HG03520 (cell line): ENCODE results near the gene TP53AIP1.

ENCODE experiments used
- ATAC-seq: cut with Tn5 transposase; IDR thresholded peaks from one replicate; pipeline ENCODE4 v1.9.1; 2021; ENCODE audit warnings: mild to moderate bottlenecking, moderate library complexity; ENCODE audit not compliant: unreplicated experiment

TP53AIP1 gene

DNA sequence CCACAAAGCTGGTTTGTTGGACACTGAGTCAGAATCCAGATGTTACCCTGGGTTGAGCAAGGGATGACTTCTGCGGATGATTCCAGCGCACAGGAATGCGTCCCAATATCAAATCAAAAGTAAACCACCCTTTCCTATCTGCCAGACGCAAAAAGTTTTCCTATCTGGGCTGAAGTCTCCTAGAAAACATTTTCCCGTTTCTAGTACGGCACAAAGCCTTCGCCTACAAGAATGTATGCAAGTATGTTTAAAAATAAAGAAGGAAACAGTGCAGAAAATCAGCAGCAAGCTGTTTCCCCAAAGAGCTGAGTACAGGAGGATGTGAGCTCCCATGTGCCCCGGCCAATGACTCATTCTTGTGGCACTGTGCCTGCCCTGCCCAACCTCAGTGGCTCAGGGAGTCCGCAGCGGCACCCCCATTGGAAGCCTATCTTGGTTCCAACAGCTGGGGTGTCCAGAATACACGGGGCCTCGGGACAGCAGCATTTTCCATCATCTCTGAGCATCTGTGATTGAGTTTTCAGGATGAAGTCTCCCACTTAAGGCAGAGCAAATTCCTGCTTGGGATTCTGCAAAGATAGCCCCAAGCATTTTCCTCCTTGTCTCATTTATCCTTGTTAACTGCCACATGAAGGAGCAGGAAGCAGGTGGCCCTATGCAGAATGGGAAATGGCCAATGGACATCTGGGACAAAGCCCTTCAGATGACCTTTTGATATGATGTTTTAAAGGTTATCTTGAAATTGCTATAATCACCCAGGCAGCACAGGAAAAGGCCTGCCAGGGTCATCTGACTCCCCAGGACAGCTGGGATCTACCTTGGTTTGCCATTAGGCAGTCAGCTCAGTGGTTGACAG is 34.1 kb downstream of the TP53AIP1 start:
- no peak for ATAC-seq

DNA sequence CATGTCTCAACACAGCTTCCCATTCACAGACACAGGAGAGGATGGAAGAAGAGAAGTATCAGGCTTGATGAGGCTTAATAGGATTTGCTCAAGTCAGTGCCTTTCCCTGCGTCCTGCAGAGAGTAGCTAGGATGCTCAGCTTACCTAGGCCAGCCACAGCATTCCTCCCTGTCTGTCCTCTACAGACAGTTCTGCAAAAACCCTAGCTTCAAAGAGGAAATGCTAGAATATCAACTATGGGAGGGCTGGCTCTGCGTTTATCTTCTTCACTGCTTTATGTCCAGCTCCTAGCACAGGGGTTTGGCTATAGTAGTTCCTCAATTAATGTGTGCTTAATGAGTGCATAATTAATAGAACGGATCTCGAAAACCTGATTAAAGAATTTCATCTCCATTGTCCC is 35.1 kb downstream of the TP53AIP1 start:
- ATAC-seq, result no peak

GRCh38 chr11:128906185-128907050 is 36.3 kb downstream of the TP53AIP1 start:
- no peak for ATAC-seq

DNA sequence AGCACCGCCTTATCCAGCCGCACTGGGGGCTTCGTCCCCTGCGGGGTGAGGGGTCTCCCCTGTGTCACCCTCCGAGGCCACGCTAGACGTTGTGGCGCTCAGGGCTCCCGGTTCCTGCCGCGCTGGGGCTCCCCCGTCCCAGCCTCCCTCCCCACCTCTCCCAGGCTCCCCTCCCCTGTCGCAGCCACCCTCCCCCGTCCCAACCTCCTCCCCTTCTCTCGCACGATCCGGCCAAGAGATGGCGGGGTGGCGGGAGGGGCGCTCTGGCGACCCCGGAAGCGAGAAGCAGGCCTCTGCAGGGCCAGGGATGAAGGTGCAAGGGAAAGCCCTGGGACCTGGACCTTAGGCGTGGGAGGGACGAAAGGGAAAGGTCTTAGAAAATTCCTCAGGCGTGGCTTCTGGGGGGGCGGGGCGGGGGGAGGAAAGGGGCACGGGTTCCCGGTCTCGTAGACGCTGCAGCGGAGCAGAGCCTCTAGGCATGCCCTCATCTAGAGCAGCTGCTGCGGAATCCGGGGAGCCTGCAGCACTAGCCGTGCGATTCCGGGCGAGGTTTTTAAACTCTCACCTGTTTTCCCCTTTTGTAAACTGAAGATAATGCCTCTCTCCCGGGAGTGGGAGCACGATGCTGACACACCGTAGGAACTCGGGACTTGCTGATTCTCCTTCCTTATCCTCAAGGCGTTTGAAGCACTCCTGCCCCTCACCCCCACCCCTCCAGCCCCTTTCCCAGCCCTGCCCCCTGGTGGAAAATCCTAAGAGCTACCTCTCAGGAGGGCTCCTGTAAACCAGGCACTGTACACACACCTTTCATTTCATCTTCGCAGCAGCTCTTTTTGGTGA is 37.1 kb downstream of the TP53AIP1 start:
- no peak for ATAC-seq

DNA sequence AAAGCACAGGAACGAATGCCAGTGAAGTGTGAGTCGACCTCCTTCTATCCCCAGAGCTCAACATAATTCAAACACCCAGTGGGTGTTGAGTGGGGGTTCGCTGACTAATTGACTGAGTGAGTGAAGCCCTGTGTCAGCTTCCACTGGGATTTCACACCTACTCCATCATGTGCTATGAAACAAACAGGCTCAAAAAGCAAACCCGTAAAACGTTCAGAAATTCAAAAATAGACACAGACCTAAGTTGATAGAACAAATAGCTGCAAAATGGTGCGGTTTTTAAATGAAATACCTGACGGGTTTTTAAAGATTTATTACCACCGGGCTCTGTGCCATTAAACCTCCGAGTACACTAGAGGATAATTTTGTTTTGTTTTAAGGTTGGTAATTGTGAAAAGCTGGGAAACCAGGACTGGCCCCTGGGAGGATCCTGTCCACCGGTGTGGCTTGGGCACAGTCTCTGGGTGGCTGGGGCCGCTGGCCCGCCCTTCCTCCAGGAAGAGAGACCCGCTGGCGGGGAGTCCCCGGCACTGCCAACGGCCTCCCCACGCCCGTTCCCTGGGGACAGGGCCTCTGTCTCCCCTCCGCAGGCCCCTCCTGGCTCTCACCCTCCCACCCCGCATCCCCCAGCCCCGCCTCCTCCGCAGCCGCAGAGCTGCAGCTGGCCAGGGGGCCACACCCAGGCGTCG is 37.9 kb downstream of the TP53AIP1 start:
- ATAC-seq, result no peak

DNA sequence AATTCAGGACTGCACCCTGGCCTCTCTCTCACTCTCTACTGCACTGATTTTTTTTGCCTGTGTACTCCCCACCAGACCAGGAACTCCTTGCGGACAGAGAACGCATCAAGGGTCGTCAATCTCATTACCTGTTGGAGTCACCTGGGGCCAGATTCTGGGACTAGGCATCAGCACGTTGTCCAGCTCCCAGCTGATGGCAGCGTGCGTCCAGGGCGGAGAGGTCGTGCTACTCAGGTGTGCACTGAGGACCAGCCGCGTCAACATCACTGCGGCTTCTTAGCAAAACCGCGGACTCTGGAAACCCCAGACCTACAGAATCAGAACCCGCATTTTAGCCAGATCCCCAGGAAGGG is 38.4 kb downstream of the TP53AIP1 start:
- no peak for ATAC-seq

DNA sequence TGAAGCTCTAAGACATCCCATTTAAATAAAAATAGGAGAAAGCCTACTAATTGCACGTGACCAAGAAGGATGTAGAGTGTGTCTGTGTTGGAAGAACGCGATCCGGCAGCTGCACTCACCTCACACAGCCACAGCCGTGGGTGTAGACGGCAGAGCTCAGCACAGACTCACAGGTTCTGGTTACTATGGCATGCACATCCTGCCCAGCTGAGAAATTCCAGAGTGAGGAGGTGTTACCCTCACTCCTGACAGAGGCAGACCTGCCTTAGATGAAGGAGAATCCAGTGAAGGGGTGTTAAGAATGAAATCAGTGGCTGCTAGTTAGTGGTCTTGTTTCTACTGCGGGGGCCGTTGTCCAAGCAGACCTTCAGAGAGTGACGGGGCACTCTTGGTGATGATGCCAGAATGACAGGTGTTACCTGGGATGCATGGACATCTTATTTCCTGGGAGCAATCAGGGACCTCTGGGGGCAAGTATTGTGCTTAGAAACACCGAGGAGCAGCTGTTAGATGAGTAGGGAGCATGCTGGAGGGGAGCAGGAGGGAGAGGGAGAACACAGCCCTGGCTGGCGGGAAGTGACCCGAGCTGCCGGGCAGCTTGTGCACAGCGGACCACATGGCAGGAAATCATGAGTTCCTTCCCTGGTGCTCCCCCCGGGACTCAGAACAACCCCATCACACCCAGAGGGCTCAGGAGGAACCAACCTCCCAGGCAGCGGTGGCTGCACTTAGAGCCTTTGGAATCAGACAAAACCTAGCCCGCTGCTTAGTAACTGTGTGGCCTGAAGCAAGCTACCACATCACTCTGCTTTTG is 39.2 kb downstream of the TP53AIP1 start:
- ATAC-seq, result no peak

DNA sequence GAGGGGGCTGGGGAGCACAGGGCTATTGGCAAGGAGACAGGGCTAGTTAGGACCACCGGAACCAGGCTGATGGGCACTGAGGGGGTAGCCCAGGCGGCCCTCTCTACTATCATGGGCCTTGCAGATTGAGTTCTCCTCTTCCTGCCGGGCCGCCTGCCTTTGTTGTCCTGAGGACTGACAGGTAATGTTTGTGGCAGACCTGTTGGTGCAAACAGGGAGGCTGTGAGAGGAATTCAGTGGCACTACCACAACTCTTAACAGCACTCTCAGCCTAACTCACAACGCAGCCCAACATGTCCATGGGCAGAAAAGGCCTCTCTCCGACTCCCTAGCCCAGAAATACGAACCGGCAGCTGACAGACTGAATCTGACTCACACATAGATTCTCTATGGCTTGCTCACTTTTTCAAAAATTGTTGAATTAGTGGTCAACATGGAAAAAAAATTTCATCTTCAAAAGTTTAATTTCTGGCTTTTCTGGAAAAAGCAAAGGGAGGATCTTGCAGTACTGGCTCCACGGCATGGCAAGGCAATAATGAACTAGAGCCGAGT is 40.1 kb downstream of the TP53AIP1 start:
- no peak for ATAC-seq

- no peak for ATAC-seq
Measured at GRCh38 chr11:128901653-128902514, 40.8 kb downstream of the TP53AIP1 start.

DNA sequence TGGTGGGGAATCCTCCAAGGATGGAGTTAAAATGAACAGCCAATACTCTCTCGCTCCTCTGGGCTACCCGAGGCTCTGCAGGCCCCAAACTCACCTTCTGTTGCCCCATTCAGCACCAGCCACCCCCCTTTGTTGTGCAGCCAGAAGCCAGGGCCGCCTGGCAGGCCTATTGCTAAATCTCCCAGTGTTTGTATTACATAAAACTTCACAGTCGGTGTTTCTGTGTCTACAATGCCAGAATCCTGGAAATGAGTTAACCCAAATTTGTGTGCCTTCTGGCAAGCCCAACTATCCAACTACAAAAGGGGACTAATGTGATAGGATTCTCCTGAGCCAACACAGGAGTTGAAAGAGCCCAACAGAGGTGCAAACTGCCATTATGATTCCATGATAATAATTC is 42.2 kb downstream of the TP53AIP1 start:
- no peak for ATAC-seq

- no peak for ATAC-seq
Measured at GRCh38 chr11:128898580-128899344, 43.9 kb downstream of the TP53AIP1 start.

- no peak for ATAC-seq
Measured at GRCh38 chr11:128897826-128898225, 44.8 kb downstream of the TP53AIP1 start.

DNA sequence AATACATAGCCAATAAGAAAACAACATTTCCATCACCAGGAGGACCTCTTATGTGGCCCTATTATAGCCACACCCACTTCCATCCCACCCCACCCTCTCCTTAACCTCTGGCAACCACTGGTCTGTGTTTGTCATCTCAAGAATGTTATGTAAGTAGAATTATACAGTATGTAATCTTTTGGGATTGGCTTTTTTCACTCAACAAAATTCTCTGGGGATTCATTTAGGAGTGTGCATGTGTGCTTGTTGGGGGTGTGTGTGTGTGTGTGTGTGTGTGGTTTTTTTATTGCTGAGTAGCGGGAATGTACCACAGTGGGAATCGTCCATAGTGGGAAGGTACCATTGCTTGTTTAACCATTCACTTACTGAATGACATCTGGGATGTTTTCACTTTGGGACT is 46.3 kb downstream of the TP53AIP1 start:
- ATAC-seq, result no peak

- no peak for ATAC-seq
Measured at GRCh38 chr11:128895526-128895925, 47.1 kb downstream of the TP53AIP1 start.

DNA sequence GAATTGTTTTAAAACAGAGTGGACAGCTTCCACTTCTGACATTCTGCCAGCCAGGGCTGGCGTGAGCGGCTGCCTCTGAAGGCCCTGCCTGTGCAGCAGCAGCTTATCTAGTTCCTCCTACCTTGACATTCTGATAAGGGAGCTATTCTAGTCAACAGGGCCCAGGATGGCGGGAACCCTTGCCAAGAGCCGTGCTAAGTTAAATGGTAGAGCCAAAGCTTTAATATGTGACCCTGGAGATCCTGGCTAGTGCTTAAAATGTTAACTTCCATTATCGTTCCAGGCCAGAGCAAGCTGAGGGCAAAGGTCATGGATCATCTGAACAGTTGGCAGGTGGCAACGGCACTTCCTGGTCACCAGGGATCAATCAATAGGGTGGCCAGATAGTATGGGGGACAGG is 48.0 kb downstream of the TP53AIP1 start:
- ATAC-seq, result no peak

- ATAC-seq, result no peak
Measured at GRCh38 chr11:128894286-128894681, 48.4 kb downstream of the TP53AIP1 start.

DNA sequence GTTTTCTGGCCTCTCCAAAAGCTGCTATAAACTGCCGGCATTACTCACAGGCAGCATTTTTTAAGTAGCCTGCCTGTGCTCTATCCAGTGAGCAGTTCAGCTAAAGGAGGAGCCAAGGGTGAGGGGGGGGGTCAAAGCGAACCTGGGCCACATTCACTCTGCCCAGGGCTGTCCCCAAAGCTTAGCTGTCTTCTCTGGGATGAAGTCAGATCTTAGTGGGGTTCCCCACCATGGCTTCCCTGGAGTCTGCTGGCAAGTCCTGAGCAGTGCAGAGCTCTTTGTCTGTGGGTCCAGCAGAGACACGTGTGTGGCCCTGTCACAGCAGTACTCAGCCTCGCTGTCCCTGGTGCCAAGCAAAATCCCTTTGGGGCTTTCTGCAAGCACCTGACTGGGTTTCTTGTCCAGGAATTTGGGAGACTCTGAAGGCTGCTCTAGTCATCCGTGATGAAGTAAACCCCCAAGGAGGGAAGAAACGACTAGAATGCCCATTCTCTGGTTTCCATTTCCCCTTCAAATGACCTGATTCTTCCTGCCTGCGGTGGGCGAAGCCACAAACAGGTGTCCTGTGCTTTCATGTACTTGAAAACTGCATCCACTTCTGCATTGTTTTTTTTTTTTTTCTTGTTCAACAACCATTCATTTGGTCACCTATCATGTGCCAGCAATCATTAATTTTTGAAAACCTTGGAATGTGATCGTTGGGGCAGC is 48.9 kb downstream of the TP53AIP1 start:
- peak; percentile 62 for ATAC-seq
